Activated B cell treated with CpG ODN at 0.5 μM for 24 hours (primary cell): ENCODE measurements around the gene LMO2. TPM values are rescaled to one million over a fixed set of nuclear protein-coding genes. Genes with fewer than 3 reads are reported as not detected.
"Not testable (repeated sequence)": the region's sequence is repeated elsewhere in the genome, so short reads cannot be mapped to it uniquely, and the experiment has no call there.

Experiments
- ATAC-seq: fragments of 200-7000 bp; cut with Tn5 transposase; one replicate; pipeline ENCODE4 v1.10.0; 2021; ENCODE audit warnings: low read depth, mild to moderate bottlenecking, moderate library complexity
- CTCF ChIA-PET: fragments of 350-600 bp; sonication (Branson Sonifier 250); formaldehyde crosslinking; loops from one replicate; lab custom pipeline; 2021; ENCODE audit warnings: antibody characterized with exemption; lab: Charles Lee
- POLR2A ChIA-PET: fragments of 350-600 bp; sonication (Branson Sonifier 250); formaldehyde crosslinking; loops from one replicate; lab custom pipeline; 2021; ENCODE audit warnings: antibody characterized with exemption; lab: Charles Lee
- DNase-seq: peaks from one replicate; pipeline ENCODE4 v3.0.0; 2022
- H3K27ac Mint-ChIP-seq: one replicate; pipeline ENCODE4 v1.8.0; 2020; ENCODE audit warnings: mixed read lengths
- H3K27me3 Mint-ChIP-seq: one replicate; pipeline ENCODE4 v1.8.0; 2021; ENCODE audit warnings: mixed read lengths
- H3K36me3 Mint-ChIP-seq: one replicate; pipeline ENCODE4 v1.8.0; 2021; ENCODE audit warnings: low read depth, mixed read lengths
- H3K4me1 Mint-ChIP-seq: one replicate; pipeline ENCODE4 v1.8.0; 2021; ENCODE audit warnings: mixed read lengths
- H3K4me3 Mint-ChIP-seq: one replicate; pipeline ENCODE4 v1.8.0; 2020; ENCODE audit warnings: mild to moderate bottlenecking, mixed read lengths
- H3K9me3 Mint-ChIP-seq: one replicate; pipeline ENCODE4 v1.8.0; 2020; ENCODE audit warnings: mixed read lengths
- intact Hi-C: fragments of 100-400 bp; cut with micrococcal nuclease; formaldehyde crosslinking; loops from one replicate; pipeline ENCODE4 v1.15.1; 2024
- total RNA-seq: library from RNA; stranded (reverse); gene quantifications from 2 replicates; pipeline ENCODE4 v1.2.3, GENCODE V29; 2022
- TF ChIP-seq, protein P1 (sequence below): fragments of 200-600 bp; IDR thresholded peaks from one replicate; pipeline ENCODE4 v1.8.0; 2022; ENCODE audit warnings: antibody characterized with exemption, mild to moderate bottlenecking

The LMO2 gene
- total RNA-seq, 1 donor from 2014 or later, result 29.1 TPM

DNA sequence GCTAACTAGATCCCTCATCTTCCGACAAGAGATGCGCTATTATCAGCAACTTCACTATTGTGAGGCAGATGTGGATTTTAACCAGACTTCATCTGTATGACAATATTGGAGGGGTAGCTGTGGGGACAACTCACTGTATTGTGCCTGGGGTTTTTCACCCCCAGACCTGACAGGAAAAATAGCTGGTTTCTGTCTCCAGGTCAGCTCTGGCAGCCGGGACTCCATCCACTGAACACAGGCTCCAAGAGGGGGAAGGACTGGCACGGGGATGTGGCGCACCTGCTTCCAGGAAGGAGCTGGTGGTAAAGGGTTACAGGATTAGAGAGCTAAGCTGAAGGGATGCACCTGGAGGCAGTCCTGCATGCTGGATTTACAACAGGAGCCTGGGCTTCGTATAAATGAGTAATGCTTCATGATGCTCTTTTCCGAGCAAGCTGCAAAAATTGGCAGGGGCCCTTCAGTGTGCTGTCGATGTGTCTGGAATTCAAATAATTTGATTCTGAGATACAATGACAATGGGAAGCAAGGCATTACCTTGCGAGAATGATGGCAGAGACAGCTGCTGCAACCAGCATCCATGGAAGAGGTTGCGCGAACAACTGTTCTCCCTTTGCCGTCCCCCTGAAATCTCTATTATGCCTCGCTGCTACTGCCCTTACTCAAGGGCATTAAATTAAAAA is 49.5 kb downstream of the LMO2 start:
- DNase-seq (no peak), ATAC-seq (no peak)
- H3K27me3 Mint-ChIP-seq, result peaks cover 26% of the 10 kb centered on the region
- no peak overlapping the region for H3K4me3 Mint-ChIP-seq
- H3K36me3 Mint-ChIP-seq, result no peaks in the 10 kb centered on the region
- POLR2A ChIA-PET, result no interaction called here
- TF ChIP-seq, protein P1, sequence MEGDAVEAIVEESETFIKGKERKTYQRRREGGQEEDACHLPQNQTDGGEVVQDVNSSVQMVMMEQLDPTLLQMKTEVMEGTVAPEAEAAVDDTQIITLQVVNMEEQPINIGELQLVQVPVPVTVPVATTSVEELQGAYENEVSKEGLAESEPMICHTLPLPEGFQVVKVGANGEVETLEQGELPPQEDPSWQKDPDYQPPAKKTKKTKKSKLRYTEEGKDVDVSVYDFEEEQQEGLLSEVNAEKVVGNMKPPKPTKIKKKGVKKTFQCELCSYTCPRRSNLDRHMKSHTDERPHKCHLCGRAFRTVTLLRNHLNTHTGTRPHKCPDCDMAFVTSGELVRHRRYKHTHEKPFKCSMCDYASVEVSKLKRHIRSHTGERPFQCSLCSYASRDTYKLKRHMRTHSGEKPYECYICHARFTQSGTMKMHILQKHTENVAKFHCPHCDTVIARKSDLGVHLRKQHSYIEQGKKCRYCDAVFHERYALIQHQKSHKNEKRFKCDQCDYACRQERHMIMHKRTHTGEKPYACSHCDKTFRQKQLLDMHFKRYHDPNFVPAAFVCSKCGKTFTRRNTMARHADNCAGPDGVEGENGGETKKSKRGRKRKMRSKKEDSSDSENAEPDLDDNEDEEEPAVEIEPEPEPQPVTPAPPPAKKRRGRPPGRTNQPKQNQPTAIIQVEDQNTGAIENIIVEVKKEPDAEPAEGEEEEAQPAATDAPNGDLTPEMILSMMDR, result no peak
- intact Hi-C loops, result no loop called here
- no peaks in the 10 kb centered on the region for H3K9me3 Mint-ChIP-seq
- CTCF ChIA-PET, result no interaction called here
- no peak overlapping the region for H3K27ac Mint-ChIP-seq
- no peaks in the 10 kb centered on the region for H3K4me1 Mint-ChIP-seq

- H3K9me3 Mint-ChIP-seq, DNase-seq, POLR2A ChIA-PET, intact Hi-C loops, H3K27ac Mint-ChIP-seq, H3K36me3 Mint-ChIP-seq, CTCF ChIA-PET, H3K4me1 Mint-ChIP-seq, H3K4me3 Mint-ChIP-seq, ATAC-seq: not testable (repeated sequence)
- peaks cover 28% of the 10 kb centered on the region for H3K27me3 Mint-ChIP-seq
Observed at GRCh38 chr11:33838234-33838633, 53.6 kb downstream of the LMO2 start.

GRCh38 chr11:33837334-33837733 is 54.5 kb downstream of the LMO2 start:
- CTCF ChIA-PET, H3K4me1 Mint-ChIP-seq, H3K9me3 Mint-ChIP-seq, ATAC-seq, H3K36me3 Mint-ChIP-seq, H3K4me3 Mint-ChIP-seq, DNase-seq, POLR2A ChIA-PET, intact Hi-C loops, H3K27ac Mint-ChIP-seq: not testable (repeated sequence)
- peaks cover 33% of the 10 kb centered on the region for H3K27me3 Mint-ChIP-seq

GRCh38 chr11:33835143-33835878 is 56.6 kb downstream of the LMO2 start:
- ATAC-seq (no peak), DNase-seq (no peak)
- H3K27me3 Mint-ChIP-seq, result peaks cover 30% of the 10 kb centered on the region
- H3K4me1 Mint-ChIP-seq, result no peaks in the 10 kb centered on the region
- H3K9me3 Mint-ChIP-seq, result no peaks in the 10 kb centered on the region
- no peaks in the 10 kb centered on the region for H3K36me3 Mint-ChIP-seq
- H3K27ac Mint-ChIP-seq, result no peak overlapping the region
- ChIA-PET POLR2A (no interaction called here), CTCF (interaction anchor here (0.7 to 2.6 kb wide), 6 partner anchors 15 to 152 kb away, joined by 3 to 10 read pairs (median 3); no protein-coding TSS in a partner anchor)
- no peak overlapping the region for H3K4me3 Mint-ChIP-seq
- intact Hi-C loops, result loop anchor here (1.0 kb wide), 2 partner anchors 153 to 523 kb away; partner anchors contain the start of gene ABTB2
- TF ChIP-seq, protein P1, result no peak

- ATAC-seq (no peak), DNase-seq (no peak)
- CTCF ChIA-PET, result interaction anchor here (6.5 kb wide), 1 partner anchor 25 kb away, joined by 62 read pairs; no protein-coding TSS in a partner anchor
- H3K27me3 Mint-ChIP-seq, result peaks cover 36% of the 10 kb centered on the region
- no peak overlapping the region for H3K27ac Mint-ChIP-seq
- no peaks in the 10 kb centered on the region for H3K36me3 Mint-ChIP-seq
- H3K9me3 Mint-ChIP-seq, result no peaks in the 10 kb centered on the region
- peaks cover 5% of the 10 kb centered on the region for H3K4me1 Mint-ChIP-seq
- TF ChIP-seq, protein P1, result no peak
- POLR2A ChIA-PET, result no interaction called here
- intact Hi-C loops, result no loop called here
- H3K4me3 Mint-ChIP-seq, result no peak overlapping the region
Observed at GRCh38 chr11:33832676-33833075, 59.2 kb downstream of the LMO2 start.
